ENCODE results near the gene CCDC47.

DNA sequence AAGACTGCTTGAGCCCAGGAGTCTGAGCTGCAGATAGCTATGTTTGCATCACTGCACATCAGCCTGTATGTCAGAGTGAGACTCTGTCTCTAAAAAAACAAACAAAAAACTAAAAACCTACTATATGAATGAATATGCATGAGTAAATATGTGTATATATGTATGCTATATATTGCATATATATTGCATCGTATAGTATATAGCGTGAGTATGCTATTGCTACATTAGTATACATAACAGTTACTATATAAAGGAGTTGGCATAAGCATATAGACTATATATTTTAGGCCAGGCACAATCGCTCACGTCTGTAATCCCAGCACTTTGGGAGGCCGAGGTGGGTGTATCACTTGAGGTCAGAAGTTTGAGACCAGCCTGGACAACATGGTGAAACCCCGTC, 16.7 kb upstream of the CCDC47 start:
- no peak for TF ChIP-seq CTCF (IDR thresholded peaks at IDR 0.05)
- no peak for TF ChIP-seq POLR2A (IDR thresholded peaks at IDR 0.05)
